ENCODE data around the gene SMIM11.

Gene SMIM11

GRCh38 chr21:34344584-34344983, 30.7 kb upstream of the SMIM11 start:
- H3K4me1 Mint-ChIP-seq = peaks cover 0 to 6% of the 10 kb centered on the region in 2 donors
- no peaks in the 10 kb centered on the region for H3K9me3 Mint-ChIP-seq

GRCh38 chr21:34345091-34345871, 30.0 kb upstream of the SMIM11 start:
- H3K4me3 Mint-ChIP-seq = no peak overlapping the region
- no peak for ATAC-seq (replicated peaks)
- no peaks in the 10 kb centered on the region for H3K9me3 Mint-ChIP-seq
- no peak overlapping the region for H3K27ac Mint-ChIP-seq
- H3K36me3 Mint-ChIP-seq = no peaks in the 10 kb centered on the region
- no peak for DNase-seq
- H3K27me3 Mint-ChIP-seq = peaks cover 6 to 19% of the 10 kb centered on the region in 2 donors
- peaks cover 0 to 6% of the 10 kb centered on the region in 2 donors for H3K4me1 Mint-ChIP-seq

More at GRCh38 chr21:34344584-34344983, 30.7 kb upstream of the SMIM11 start:
- H3K27ac Mint-ChIP-seq = no peak overlapping the region
- DNase-seq (no peak), ATAC-seq (replicated peaks) (no peak)
- no peaks in the 10 kb centered on the region for H3K36me3 Mint-ChIP-seq
- H3K4me3 Mint-ChIP-seq = no peak overlapping the region
- H3K27me3 Mint-ChIP-seq = peaks cover 7 to 19% of the 10 kb centered on the region in 2 donors

GRCh38 chr21:34345892-34346291, 29.4 kb upstream of the SMIM11 start:
- Mint-ChIP-seq H3K27ac (no peak overlapping the region), H3K36me3 (no peaks in the 10 kb centered on the region), H3K4me1 (peaks cover 0 to 6% of the 10 kb centered on the region in 2 donors), H3K27me3 (peaks cover 6 to 19% of the 10 kb centered on the region in 2 donors), H3K9me3 (no peaks in the 10 kb centered on the region), H3K4me3 (no peak overlapping the region)
- DNase-seq (no peak), ATAC-seq (replicated peaks) (no peak)

- Mint-ChIP-seq H3K9me3 (peaks cover 0 to 1% of the 10 kb centered on the region in 2 donors), H3K4me1 (peaks cover 0 to 6% of the 10 kb centered on the region in 2 donors), H3K27me3 (peaks cover 6 to 25% of the 10 kb centered on the region in 2 donors), H3K27ac (no peak overlapping the region), H3K4me3 (no peak overlapping the region), H3K36me3 (no peaks in the 10 kb centered on the region)
- no peak for ATAC-seq (replicated peaks)
- DNase-seq = no peak
These were observed 26.3 kb upstream of the SMIM11 start for GRCh38 chr21:34348890-34349519.

- no peak overlapping the region for H3K27ac Mint-ChIP-seq
- peaks cover 21 to 39% of the 10 kb centered on the region in 2 donors for H3K27me3 Mint-ChIP-seq
- H3K4me1 Mint-ChIP-seq = peaks cover 0 to 6% of the 10 kb centered on the region in 2 donors
- H3K4me3 Mint-ChIP-seq = no peak overlapping the region
- no peaks in the 10 kb centered on the region for H3K36me3 Mint-ChIP-seq
- H3K9me3 Mint-ChIP-seq = peaks cover 0 to 1% of the 10 kb centered on the region in 2 donors
- peak; percentile 17 for DNase-seq
- ATAC-seq (replicated peaks) = peak; percentile 85 to 90
These were observed 23.5 kb upstream of the SMIM11 start for GRCh38 chr21:34351786-34352241.

- ATAC-seq (replicated peaks) = no peak
- peaks cover 21 to 47% of the 10 kb centered on the region in 2 donors for H3K27me3 Mint-ChIP-seq
These were observed 22.8 kb upstream of the SMIM11 start for GRCh38 chr21:34352556-34352955.

GRCh38 chr21:34353182-34353581, 22.1 kb upstream of the SMIM11 start:
- Mint-ChIP-seq H3K9me3 (peaks cover 0 to 1% of the 10 kb centered on the region in 2 donors), H3K27ac (no peak overlapping the region), H3K27me3 (peaks cover 18 to 42% of the 10 kb centered on the region in 2 donors), H3K36me3 (no peaks in the 10 kb centered on the region), H3K4me1 (no peaks in the 10 kb centered on the region), H3K4me3 (no peak overlapping the region)
- DNase-seq (no peak), ATAC-seq (replicated peaks) (no peak)

More at GRCh38 chr21:34352556-34352955, 22.8 kb upstream of the SMIM11 start:
- DNase-seq = no peak
- Mint-ChIP-seq H3K27ac (no peak overlapping the region), H3K36me3 (no peaks in the 10 kb centered on the region), H3K4me1 (peaks cover 0 to 6% of the 10 kb centered on the region in 2 donors), H3K4me3 (no peak overlapping the region), H3K9me3 (peaks cover 0 to 1% of the 10 kb centered on the region in 2 donors)

GRCh38 chr21:34354836-34355235, 20.5 kb upstream of the SMIM11 start:
- Mint-ChIP-seq H3K4me3 (no peak overlapping the region), H3K36me3 (no peaks in the 10 kb centered on the region), H3K4me1 (no peaks in the 10 kb centered on the region), H3K9me3 (peaks cover 3 to 4% of the 10 kb centered on the region in 2 donors), H3K27me3 (peaks cover 28 to 52% of the 10 kb centered on the region in 2 donors), H3K27ac (no peak overlapping the region)
- ATAC-seq (replicated peaks) (no peak), DNase-seq (no peak)

- Mint-ChIP-seq H3K36me3 (no peaks in the 10 kb centered on the region), H3K27me3 (peaks cover 28 to 53% of the 10 kb centered on the region in 2 donors), H3K4me3 (no peak overlapping the region), H3K4me1 (no peaks in the 10 kb centered on the region), H3K27ac (no peak overlapping the region), H3K9me3 (peaks cover 3 to 4% of the 10 kb centered on the region in 2 donors)
- ATAC-seq (replicated peaks) = no peak
- DNase-seq = no peak
These were observed 19.7 kb upstream of the SMIM11 start for GRCh38 chr21:34355570-34355969.

- Mint-ChIP-seq H3K27ac (no peak overlapping the region), H3K4me1 (peaks cover 7 to 8% of the 10 kb centered on the region in 2 donors), H3K27me3 (peaks cover 33 to 63% of the 10 kb centered on the region in 2 donors)
These were observed 17.4 kb upstream of the SMIM11 start for GRCh38 chr21:34357889-34358288.

GRCh38 chr21:34358866-34359265, 16.4 kb upstream of the SMIM11 start:
- no peak overlapping the region for H3K27ac Mint-ChIP-seq
- H3K4me1 Mint-ChIP-seq = peaks cover 7 to 8% of the 10 kb centered on the region in 2 donors
- H3K27me3 Mint-ChIP-seq = peaks cover 39 to 59% of the 10 kb centered on the region in 2 donors
- no peaks in the 10 kb centered on the region for H3K36me3 Mint-ChIP-seq
- DNase-seq (no peak), ATAC-seq (replicated peaks) (no peak)
- no peak overlapping the region for H3K4me3 Mint-ChIP-seq
- H3K9me3 Mint-ChIP-seq = peaks cover 2 to 4% of the 10 kb centered on the region in 2 donors

More at GRCh38 chr21:34357889-34358288, 17.4 kb upstream of the SMIM11 start:
- ATAC-seq (replicated peaks) (no peak), DNase-seq (no peak)
- no peak overlapping the region for H3K4me3 Mint-ChIP-seq
- H3K9me3 Mint-ChIP-seq = peaks cover 2 to 4% of the 10 kb centered on the region in 2 donors
- no peaks in the 10 kb centered on the region for H3K36me3 Mint-ChIP-seq

- Mint-ChIP-seq H3K27me3 (peaks cover 29 to 48% of the 10 kb centered on the region in 2 donors), H3K27ac (no peak overlapping the region), H3K4me1 (peaks cover 7 to 8% of the 10 kb centered on the region in 2 donors), H3K4me3 (no peak overlapping the region), H3K9me3 (peaks cover 2 to 4% of the 10 kb centered on the region in 2 donors), H3K36me3 (no peaks in the 10 kb centered on the region)
- DNase-seq (no peak), ATAC-seq (replicated peaks) (peak in 1 of 2 donors; percentile 50)
These were observed 14.6 kb upstream of the SMIM11 start for GRCh38 chr21:34360488-34361241.

- Mint-ChIP-seq H3K27me3 (peaks cover 24 to 34% of the 10 kb centered on the region in 2 donors), H3K9me3 (peaks cover 2 to 4% of the 10 kb centered on the region in 2 donors), H3K4me1 (peaks cover 7 to 8% of the 10 kb centered on the region in 2 donors), H3K4me3 (no peak overlapping the region), H3K27ac (no peak overlapping the region), H3K36me3 (no peaks in the 10 kb centered on the region)
- DNase-seq (no peak), ATAC-seq (replicated peaks) (peak; percentile 19 to 20)
These were observed 13.2 kb upstream of the SMIM11 start for GRCh38 chr21:34362136-34362444.

- no peak overlapping the region for H3K27ac Mint-ChIP-seq
- H3K27me3 Mint-ChIP-seq = peaks cover 24 to 28% of the 10 kb centered on the region in 2 donors
- peaks cover 7 to 8% of the 10 kb centered on the region in 2 donors for H3K4me1 Mint-ChIP-seq
- peaks cover 2 to 4% of the 10 kb centered on the region in 2 donors for H3K9me3 Mint-ChIP-seq
- H3K36me3 Mint-ChIP-seq = no peaks in the 10 kb centered on the region
- ATAC-seq (replicated peaks) (no peak), DNase-seq (no peak)
- no peak overlapping the region for H3K4me3 Mint-ChIP-seq
These were observed 12.6 kb upstream of the SMIM11 start for GRCh38 chr21:34362670-34363069.

Measured in stimulated activated naive B cell treated with anti-CD40 and anti-IgM and Interleukin-4, amounts not matched to agents 10 μg/mL and 1 μg/mL and 100 μg/mL, for 72 hours (primary cell).